ENCODE measurements around the gene TBCC.
A peak's percentile ranks its signal among the peaks of the same experiment; 100 is the strongest.

TBCC gene

GRCh38 chr6:42726485-42727086 lies 19.3 kb downstream of the TBCC start:
- H3K27me3 ChIP-seq (ENCODE audit: control insufficient read depth in 1 of 2, insufficient read depth in 2 of 2, low read length in 2 of 2), result no peaks in the 10 kb centered on the region
- H3K36me3 ChIP-seq (ENCODE audit: insufficient read depth, low read length), result peaks cover 6% of the 10 kb centered on the region
- H3K27ac ChIP-seq (ENCODE audit: low read depth, low read length), result peak overlapping the region; percentile 90
- H3K9me3 ChIP-seq (ENCODE audit: low read length), result no peaks in the 10 kb centered on the region
- H3K4me1 ChIP-seq (ENCODE audit: insufficient read depth, low read length), result peaks cover 16% of the 10 kb centered on the region
- H3K4me3 ChIP-seq (ENCODE audit: low read depth in 1 of 2, low read length in 2 of 2), result peak overlapping the region; percentile 48 to 85
- H3K9ac ChIP-seq (ENCODE audit: low read length), result peak overlapping the region; percentile 83

DNA sequence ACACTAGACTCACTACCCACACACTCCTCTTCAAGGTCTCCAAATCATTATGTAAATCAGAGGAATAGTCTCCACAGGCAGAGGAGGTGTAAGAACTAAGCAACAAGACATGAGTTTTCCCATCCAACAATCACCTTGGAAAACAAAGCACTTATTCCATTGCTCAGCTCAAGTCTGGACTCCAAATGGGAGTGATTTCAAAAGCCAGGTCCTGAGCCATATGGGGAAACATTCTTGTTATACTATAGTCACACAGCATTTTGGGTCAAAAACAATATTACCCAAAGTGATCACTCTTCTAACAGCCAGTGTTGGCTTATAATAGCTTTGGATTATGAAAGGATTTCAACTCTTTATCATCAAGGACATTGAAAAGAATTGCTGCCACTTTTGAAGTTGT lies 19.9 kb downstream of the TBCC start:
- Histone ChIP-seq H3K9me3 (ENCODE audit: low read length) (no peaks in the 10 kb centered on the region), H3K4me3 (ENCODE audit: low read depth in 1 of 2, low read length in 2 of 2) (peak overlapping the region; percentile 48 to 85), H3K4me1 (ENCODE audit: insufficient read depth, low read length) (peaks cover 16% of the 10 kb centered on the region), H3K27me3 (ENCODE audit: control insufficient read depth in 1 of 2, insufficient read depth in 2 of 2, low read length in 2 of 2) (no peaks in the 10 kb centered on the region), H3K9ac (ENCODE audit: low read length) (peak overlapping the region; percentile 9), H3K36me3 (ENCODE audit: insufficient read depth, low read length) (peaks cover 6% of the 10 kb centered on the region), H3K27ac (ENCODE audit: low read depth, low read length) (peak overlapping the region; percentile 90)

GRCh38 chr6:42724825-42725224 lies 21.1 kb downstream of the TBCC start:
- Histone ChIP-seq H3K4me3 (ENCODE audit: low read depth in 1 of 2, low read length in 2 of 2) (no peak overlapping the region), H3K9ac (ENCODE audit: low read length) (no peak overlapping the region), H3K9me3 (ENCODE audit: low read length) (no peaks in the 10 kb centered on the region)

GRCh38 chr6:42722497-42722896 lies 23.4 kb downstream of the TBCC start, which contains the start of gene PRPH2:
PRPH2 (minus strand) TSS chr6:42722597; CDS start chr6:42722334, 263 bp downstream.
- no peaks in the 10 kb centered on the region for H3K27me3 ChIP-seq (ENCODE audit: control insufficient read depth in 1 of 2, insufficient read depth in 2 of 2, low read length in 2 of 2)
- H3K4me1 ChIP-seq (ENCODE audit: insufficient read depth, low read length), result peaks cover 16% of the 10 kb centered on the region
- H3K9ac ChIP-seq (ENCODE audit: low read length), result no peak within 1 kb of the TSS
- H3K36me3 ChIP-seq (ENCODE audit: insufficient read depth, low read length), result peaks cover 6% of the 10 kb centered on the region
- H3K27ac ChIP-seq (ENCODE audit: low read depth, low read length), result no peak within 1 kb of the TSS
- no peaks in the 10 kb centered on the region for H3K9me3 ChIP-seq (ENCODE audit: low read length)
- H3K4me3 ChIP-seq (ENCODE audit: low read depth in 1 of 2, low read length in 2 of 2), result no peak within 1 kb of the TSS

More at GRCh38 chr6:42724825-42725224, 21.1 kb downstream of the TBCC start:
- H3K4me1 ChIP-seq (ENCODE audit: insufficient read depth, low read length), result peaks cover 16% of the 10 kb centered on the region
- H3K36me3 ChIP-seq (ENCODE audit: insufficient read depth, low read length), result peaks cover 6% of the 10 kb centered on the region
- H3K27me3 ChIP-seq (ENCODE audit: control insufficient read depth in 1 of 2, insufficient read depth in 2 of 2, low read length in 2 of 2), result no peaks in the 10 kb centered on the region
- no peak overlapping the region for H3K27ac ChIP-seq (ENCODE audit: low read depth, low read length)

- H3K4me3 ChIP-seq (ENCODE audit: low read depth in 1 of 2, low read length in 2 of 2), result no peak overlapping the region
- peaks cover 10% of the 10 kb centered on the region for H3K4me1 ChIP-seq (ENCODE audit: insufficient read depth, low read length)
- H3K27me3 ChIP-seq (ENCODE audit: control insufficient read depth in 1 of 2, insufficient read depth in 2 of 2, low read length in 2 of 2), result no peaks in the 10 kb centered on the region
- H3K9me3 ChIP-seq (ENCODE audit: low read length), result no peaks in the 10 kb centered on the region
- H3K27ac ChIP-seq (ENCODE audit: low read depth, low read length), result no peak overlapping the region
- no peak overlapping the region for H3K9ac ChIP-seq (ENCODE audit: low read length)
- H3K36me3 ChIP-seq (ENCODE audit: insufficient read depth, low read length), result peaks cover 6% of the 10 kb centered on the region
These were observed 25.2 kb downstream of the TBCC start for GRCh38 chr6:42720739-42721138.

- Histone ChIP-seq H3K4me3 (ENCODE audit: low read depth in 1 of 2, low read length in 2 of 2) (no peak overlapping the region), H3K9ac (ENCODE audit: low read length) (no peak overlapping the region), H3K27ac (ENCODE audit: low read depth, low read length) (no peak overlapping the region), H3K36me3 (ENCODE audit: insufficient read depth, low read length) (no peaks in the 10 kb centered on the region), H3K4me1 (ENCODE audit: insufficient read depth, low read length) (no peaks in the 10 kb centered on the region), H3K9me3 (ENCODE audit: low read length) (no peaks in the 10 kb centered on the region), H3K27me3 (ENCODE audit: control insufficient read depth in 1 of 2, insufficient read depth in 2 of 2, low read length in 2 of 2) (no peaks in the 10 kb centered on the region)
These were observed 30.0 kb downstream of the TBCC start for GRCh38 chr6:42715871-42716270.

DNA sequence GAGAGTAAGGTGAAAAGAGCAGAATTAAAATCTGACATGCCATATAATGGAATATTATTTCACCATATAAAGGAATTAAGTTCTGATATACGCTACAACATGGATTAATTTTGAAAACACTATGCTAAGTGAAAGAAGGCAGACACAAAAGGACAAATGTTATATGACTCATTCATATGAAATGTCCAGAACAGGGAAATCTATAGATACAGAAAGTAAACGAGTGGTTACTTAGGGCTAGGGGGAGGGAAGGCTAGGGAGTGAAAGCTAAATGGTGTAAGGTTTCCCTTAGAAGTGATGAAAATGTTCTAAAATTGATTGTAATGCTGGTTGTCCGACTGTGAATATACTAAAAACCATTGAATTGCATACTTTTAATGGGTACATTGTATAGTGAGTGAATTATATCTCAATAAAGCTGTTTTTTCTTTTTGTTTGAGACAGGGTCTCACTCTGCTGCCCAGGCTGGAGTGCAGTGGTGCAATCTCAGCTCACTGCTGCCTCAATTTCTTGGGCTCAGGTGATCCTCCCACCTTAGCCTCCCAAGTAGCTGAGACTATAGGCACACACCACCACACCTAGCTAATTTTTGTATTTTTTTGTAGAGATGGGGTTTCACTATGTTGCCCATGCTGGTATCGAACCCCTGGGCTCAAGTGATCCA lies 31.7 kb downstream of the TBCC start:
- Histone ChIP-seq H3K27me3 (ENCODE audit: control insufficient read depth in 1 of 2, insufficient read depth in 2 of 2, low read length in 2 of 2) (no peaks in the 10 kb centered on the region), H3K9ac (ENCODE audit: low read length) (no peak overlapping the region), H3K9me3 (ENCODE audit: low read length) (no peaks in the 10 kb centered on the region), H3K4me3 (ENCODE audit: low read depth in 1 of 2, low read length in 2 of 2) (no peak overlapping the region), H3K4me1 (ENCODE audit: insufficient read depth, low read length) (no peaks in the 10 kb centered on the region), H3K36me3 (ENCODE audit: insufficient read depth, low read length) (no peaks in the 10 kb centered on the region), H3K27ac (ENCODE audit: low read depth, low read length) (no peak overlapping the region)

GRCh38 chr6:42711930-42712329 lies 34.0 kb downstream of the TBCC start:
- no peak overlapping the region for H3K4me3 ChIP-seq (ENCODE audit: low read depth in 1 of 2, low read length in 2 of 2)
- H3K9me3 ChIP-seq (ENCODE audit: low read length), result no peaks in the 10 kb centered on the region
- H3K27ac ChIP-seq (ENCODE audit: low read depth, low read length), result no peak overlapping the region
- H3K4me1 ChIP-seq (ENCODE audit: insufficient read depth, low read length), result no peaks in the 10 kb centered on the region
- no peaks in the 10 kb centered on the region for H3K36me3 ChIP-seq (ENCODE audit: insufficient read depth, low read length)
- no peaks in the 10 kb centered on the region for H3K27me3 ChIP-seq (ENCODE audit: control insufficient read depth in 1 of 2, insufficient read depth in 2 of 2, low read length in 2 of 2)
- no peak overlapping the region for H3K9ac ChIP-seq (ENCODE audit: low read length)

DNA sequence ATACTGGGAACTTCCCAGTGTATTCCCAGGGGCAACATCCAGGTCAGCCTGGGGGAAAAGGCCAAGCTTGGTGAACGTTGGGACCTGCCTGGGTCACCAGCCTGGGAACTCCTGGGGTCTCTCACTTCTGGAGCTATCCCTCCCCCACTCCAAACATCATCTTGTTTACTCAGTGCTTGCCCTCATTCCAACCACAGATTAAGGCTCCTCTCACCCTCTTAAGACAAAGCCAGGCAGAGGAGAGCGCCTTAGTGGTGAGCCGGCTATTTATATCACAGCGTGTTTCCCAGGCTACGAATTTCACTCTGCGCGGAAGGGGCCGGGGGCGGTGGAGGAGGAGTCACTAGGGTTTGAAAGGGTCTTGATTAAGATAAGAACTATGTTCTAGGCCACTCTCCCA lies 35.6 kb downstream of the TBCC start:
- H3K9me3 ChIP-seq (ENCODE audit: low read length), result no peaks in the 10 kb centered on the region
- H3K4me1 ChIP-seq (ENCODE audit: insufficient read depth, low read length), result no peaks in the 10 kb centered on the region
- H3K9ac ChIP-seq (ENCODE audit: low read length), result no peak overlapping the region
- no peaks in the 10 kb centered on the region for H3K36me3 ChIP-seq (ENCODE audit: insufficient read depth, low read length)
- H3K4me3 ChIP-seq (ENCODE audit: low read depth in 1 of 2, low read length in 2 of 2), result no peak overlapping the region
- H3K27ac ChIP-seq (ENCODE audit: low read depth, low read length), result no peak overlapping the region
- no peaks in the 10 kb centered on the region for H3K27me3 ChIP-seq (ENCODE audit: control insufficient read depth in 1 of 2, insufficient read depth in 2 of 2, low read length in 2 of 2)

DNA sequence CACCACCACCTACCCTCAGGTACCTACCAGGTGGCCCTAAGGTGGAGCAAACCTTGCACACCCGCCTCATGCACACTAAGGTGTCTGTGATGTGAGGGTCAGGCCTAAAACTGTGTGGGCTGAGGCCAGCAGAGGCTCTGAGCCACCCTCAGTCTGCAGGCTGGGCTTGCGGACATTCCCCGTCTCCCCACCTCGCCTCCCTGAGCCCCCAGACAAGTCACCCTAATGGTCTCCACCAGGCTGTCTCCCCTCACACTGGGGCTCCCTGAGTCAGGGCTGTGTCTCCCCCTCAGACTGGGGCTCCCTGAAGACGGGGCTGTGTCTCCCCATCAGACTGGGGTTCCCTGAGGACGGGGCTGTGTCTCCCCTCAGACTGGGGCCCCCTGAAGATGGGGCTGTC lies 36.0 kb downstream of the TBCC start:
- Histone ChIP-seq H3K27ac (ENCODE audit: low read depth, low read length) (no peak overlapping the region), H3K9me3 (ENCODE audit: low read length) (no peaks in the 10 kb centered on the region), H3K4me1 (ENCODE audit: insufficient read depth, low read length) (no peaks in the 10 kb centered on the region), H3K36me3 (ENCODE audit: insufficient read depth, low read length) (no peaks in the 10 kb centered on the region), H3K27me3 (ENCODE audit: control insufficient read depth in 1 of 2, insufficient read depth in 2 of 2, low read length in 2 of 2) (no peaks in the 10 kb centered on the region), H3K9ac (ENCODE audit: low read length) (no peak overlapping the region), H3K4me3 (ENCODE audit: low read depth in 1 of 2, low read length in 2 of 2) (no peak overlapping the region)

DNA sequence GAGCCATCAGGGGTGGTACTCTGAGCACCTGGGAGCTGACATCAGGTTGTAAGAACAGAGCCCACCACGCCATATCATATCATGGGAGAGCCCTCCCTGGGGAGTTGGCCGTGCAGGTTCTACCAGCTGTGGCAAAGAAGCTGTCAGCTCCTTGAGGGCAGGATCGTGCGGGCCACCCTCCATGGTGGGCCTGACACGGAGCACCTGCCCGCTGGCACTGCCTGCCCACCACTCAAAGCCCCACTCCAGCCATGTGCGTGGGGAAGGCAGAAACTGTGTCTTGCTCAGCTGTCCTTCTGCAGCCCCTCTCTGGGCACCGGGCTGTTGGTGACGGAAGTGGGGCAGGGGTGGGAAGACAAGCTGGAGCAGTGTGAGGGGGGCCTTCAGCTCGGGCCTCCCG lies 37.8 kb downstream of the TBCC start:
- Histone ChIP-seq H3K9me3 (ENCODE audit: low read length) (no peaks in the 10 kb centered on the region), H3K4me3 (ENCODE audit: low read depth in 1 of 2, low read length in 2 of 2) (no peak overlapping the region)

DNA sequence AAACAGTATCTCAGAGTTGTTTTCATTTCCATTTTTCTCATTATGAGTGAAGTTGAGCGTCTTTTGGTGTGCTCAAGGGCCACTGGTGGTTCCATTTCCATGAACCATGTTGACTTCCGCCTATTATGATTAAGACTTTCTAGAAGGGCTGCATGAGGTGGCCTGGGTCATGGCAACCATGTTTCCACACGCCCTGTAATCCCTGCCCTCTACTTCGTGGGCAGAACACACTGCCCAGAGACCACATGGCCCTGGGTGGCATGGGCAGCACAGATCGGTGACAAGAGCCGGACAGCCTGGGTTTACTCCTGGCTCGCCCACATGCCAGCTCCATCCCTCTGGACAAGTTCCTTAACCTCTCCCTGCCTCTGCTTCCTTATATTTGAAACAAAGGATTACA lies 38.3 kb downstream of the TBCC start:
- Histone ChIP-seq H3K4me1 (ENCODE audit: insufficient read depth, low read length) (peaks cover 6% of the 10 kb centered on the region), H3K9ac (ENCODE audit: low read length) (no peak overlapping the region), H3K4me3 (ENCODE audit: low read depth in 1 of 2, low read length in 2 of 2) (no peak overlapping the region), H3K36me3 (ENCODE audit: insufficient read depth, low read length) (no peaks in the 10 kb centered on the region), H3K9me3 (ENCODE audit: low read length) (no peaks in the 10 kb centered on the region), H3K27ac (ENCODE audit: low read depth, low read length) (no peak overlapping the region), H3K27me3 (ENCODE audit: control insufficient read depth in 1 of 2, insufficient read depth in 2 of 2, low read length in 2 of 2) (no peaks in the 10 kb centered on the region)

More for the DNA sequence above, 37.8 kb downstream of the TBCC start:
- Histone ChIP-seq H3K9ac (ENCODE audit: low read length) (no peak overlapping the region), H3K27ac (ENCODE audit: low read depth, low read length) (no peak overlapping the region), H3K4me1 (ENCODE audit: insufficient read depth, low read length) (peaks cover 6% of the 10 kb centered on the region), H3K27me3 (ENCODE audit: control insufficient read depth in 1 of 2, insufficient read depth in 2 of 2, low read length in 2 of 2) (no peaks in the 10 kb centered on the region), H3K36me3 (ENCODE audit: insufficient read depth, low read length) (no peaks in the 10 kb centered on the region)
